C4-2B (cell line): Measurements from ENCODE around the gene SLC44A1.

Experiments
- H3K27ac ChIP-seq: fragments of 450-650 bp; 2 replicates; pipeline ENCODE4 v1.5.1; 2017
- ZFX ChIP-seq: fragments of 450-650 bp; IDR thresholded peaks from 2 replicates; pipeline ENCODE4 v1.6.1; 2017
- TF ChIP-seq, protein P1 (sequence below): fragments of 450-650 bp; conservative IDR thresholded peaks from 2 replicates; pipeline ENCODE4 v1.5.1; 2017; ENCODE audit warnings: mild to moderate bottlenecking

SLC44A1 gene

DNA sequence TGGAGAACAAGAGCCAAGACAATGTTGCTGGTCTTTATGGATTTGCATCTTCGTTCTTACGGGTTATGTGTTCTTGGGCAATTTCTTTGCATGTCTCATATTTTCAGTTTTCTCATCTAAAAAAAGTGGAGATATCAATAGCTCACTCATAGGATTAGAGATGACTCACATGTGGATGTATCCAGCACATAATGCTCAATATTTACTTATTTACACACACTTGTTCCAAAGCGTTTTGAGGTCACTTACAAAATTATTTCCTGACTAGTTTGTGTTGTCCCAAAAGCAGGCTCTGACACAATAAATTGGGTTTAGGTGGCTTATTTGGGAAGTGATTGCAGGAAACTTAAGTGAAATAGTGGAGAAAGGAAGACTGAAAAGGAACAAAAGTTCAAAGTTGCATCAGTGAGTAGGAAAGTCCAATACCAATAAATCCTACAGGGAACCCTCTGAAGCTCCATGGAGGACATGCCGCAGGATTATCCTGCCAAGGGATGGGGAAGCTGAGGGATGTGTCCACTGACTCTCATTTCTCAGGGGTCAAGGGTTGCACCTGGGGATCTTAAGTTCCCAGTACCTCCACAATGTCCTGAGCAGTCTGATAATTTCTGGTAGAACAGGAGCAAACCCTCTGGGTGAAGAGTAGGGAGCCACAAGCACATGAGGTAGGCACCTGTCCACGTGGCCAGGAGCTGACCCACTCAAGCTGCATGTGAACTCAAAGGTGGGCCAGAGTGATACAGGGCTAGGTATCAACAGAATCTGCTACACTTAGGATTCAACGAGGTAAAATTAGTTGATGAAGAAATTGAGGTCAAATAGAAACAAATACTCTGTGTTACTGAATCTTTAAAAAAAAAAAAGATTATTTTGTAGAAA is 37.4 kb upstream of the SLC44A1 start:
- TF ChIP-seq, protein P1, sequence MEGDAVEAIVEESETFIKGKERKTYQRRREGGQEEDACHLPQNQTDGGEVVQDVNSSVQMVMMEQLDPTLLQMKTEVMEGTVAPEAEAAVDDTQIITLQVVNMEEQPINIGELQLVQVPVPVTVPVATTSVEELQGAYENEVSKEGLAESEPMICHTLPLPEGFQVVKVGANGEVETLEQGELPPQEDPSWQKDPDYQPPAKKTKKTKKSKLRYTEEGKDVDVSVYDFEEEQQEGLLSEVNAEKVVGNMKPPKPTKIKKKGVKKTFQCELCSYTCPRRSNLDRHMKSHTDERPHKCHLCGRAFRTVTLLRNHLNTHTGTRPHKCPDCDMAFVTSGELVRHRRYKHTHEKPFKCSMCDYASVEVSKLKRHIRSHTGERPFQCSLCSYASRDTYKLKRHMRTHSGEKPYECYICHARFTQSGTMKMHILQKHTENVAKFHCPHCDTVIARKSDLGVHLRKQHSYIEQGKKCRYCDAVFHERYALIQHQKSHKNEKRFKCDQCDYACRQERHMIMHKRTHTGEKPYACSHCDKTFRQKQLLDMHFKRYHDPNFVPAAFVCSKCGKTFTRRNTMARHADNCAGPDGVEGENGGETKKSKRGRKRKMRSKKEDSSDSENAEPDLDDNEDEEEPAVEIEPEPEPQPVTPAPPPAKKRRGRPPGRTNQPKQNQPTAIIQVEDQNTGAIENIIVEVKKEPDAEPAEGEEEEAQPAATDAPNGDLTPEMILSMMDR: no peak
- TF ChIP-seq ZFX: no peak
- H3K27ac ChIP-seq: no peak overlapping the region

GRCh38 chr9:105216440-105217178 is 27.8 kb upstream of the SLC44A1 start:
- TF ChIP-seq, protein P1: no peak
- no peak for TF ChIP-seq ZFX
- no peak overlapping the region for H3K27ac ChIP-seq

GRCh38 chr9:105218673-105219072 is 25.8 kb upstream of the SLC44A1 start:
- no peak overlapping the region for H3K27ac ChIP-seq
- TF ChIP-seq, protein P1: no peak
- TF ChIP-seq ZFX: no peak

- TF ChIP-seq ZFX: no peak
- TF ChIP-seq, protein P1: no peak
- H3K27ac ChIP-seq: no peak overlapping the region
These were observed 25.1 kb upstream of the SLC44A1 start for GRCh38 chr9:105219291-105219805.

- no peak overlapping the region for H3K27ac ChIP-seq
- TF ChIP-seq, protein P1: no peak
- no peak for TF ChIP-seq ZFX
These were observed 24.0 kb upstream of the SLC44A1 start for GRCh38 chr9:105220451-105220850.

- TF ChIP-seq, protein P1: no peak
- no peak for TF ChIP-seq ZFX
- H3K27ac ChIP-seq: no peak overlapping the region
These were observed 20.8 kb upstream of the SLC44A1 start for GRCh38 chr9:105223544-105224140.
